ENCODE data around the gene NTRK2.

The NTRK2 gene

GRCh38 chr9:84993105-84993504 lies 323.6 kb downstream of the NTRK2 start:
- no peak for DNase-seq

- no peak for DNase-seq
Measured at GRCh38 chr9:84996029-84996428, 326.5 kb downstream of the NTRK2 start.

- no peak for DNase-seq
Measured at GRCh38 chr9:84996716-84997115, 327.2 kb downstream of the NTRK2 start.

GRCh38 chr9:84997472-84997871 lies 327.9 kb downstream of the NTRK2 start:
- no peak for DNase-seq

- no peak for DNase-seq
Measured at GRCh38 chr9:84998639-84999038, 329.1 kb downstream of the NTRK2 start.

GRCh38 chr9:84999788-85000187 lies 330.3 kb downstream of the NTRK2 start:
- no peak for DNase-seq

- no peak for DNase-seq
Measured at GRCh38 chr9:85001925-85002324, 332.4 kb downstream of the NTRK2 start.

- no peak for DNase-seq
Measured at GRCh38 chr9:85004818-85005413, 335.4 kb downstream of the NTRK2 start.

- DNase-seq = no peak
Measured at GRCh38 chr9:85007748-85008147, 338.2 kb downstream of the NTRK2 start.

- DNase-seq = no peak
Measured at GRCh38 chr9:85008215-85008614, 338.7 kb downstream of the NTRK2 start.

- DNase-seq = no peak
Measured at GRCh38 chr9:85009251-85009650, 339.7 kb downstream of the NTRK2 start.

GRCh38 chr9:85013703-85014102 lies 344.2 kb downstream of the NTRK2 start:
- DNase-seq = no peak

- DNase-seq = no peak
Measured at GRCh38 chr9:85014292-85014691, 344.8 kb downstream of the NTRK2 start.

GRCh38 chr9:85016384-85017006 lies 347.0 kb downstream of the NTRK2 start:
- no peak for DNase-seq

GRCh38 chr9:85020791-85021190 lies 351.3 kb downstream of the NTRK2 start:
- DNase-seq = no peak

- no peak for DNase-seq
Measured at GRCh38 chr9:85021686-85022085, 352.2 kb downstream of the NTRK2 start.

- no peak for DNase-seq
Measured at GRCh38 chr9:85024374-85024773, 354.8 kb downstream of the NTRK2 start.

GRCh38 chr9:85025638-85026037 lies 356.1 kb downstream of the NTRK2 start:
- DNase-seq = no peak

- DNase-seq = no peak
Measured at GRCh38 chr9:85027870-85028269, 358.3 kb downstream of the NTRK2 start.

GRCh38 chr9:85030316-85030715 lies 360.8 kb downstream of the NTRK2 start:
- no peak for DNase-seq

- no peak for DNase-seq
Measured at GRCh38 chr9:85036496-85036895, 367.0 kb downstream of the NTRK2 start.

GRCh38 chr9:85038061-85038460 lies 368.5 kb downstream of the NTRK2 start:
- DNase-seq = no peak

GRCh38 chr9:85038824-85039608 lies 369.5 kb downstream of the NTRK2 start:
- DNase-seq = no peak

- no peak for DNase-seq
Measured at GRCh38 chr9:85040146-85040545, 370.6 kb downstream of the NTRK2 start.

Measured in CD4-positive, alpha-beta T cell treated with Interleukin-4 for 1 hour (primary cell).